KBM-7 (cell line): ENCODE data around the gene CAMKMT.

Experiments used
- DNase-seq: peaks from one replicate; pipeline ENCODE4 v3.0.0-alpha.2; 2015
- in situ Hi-C: fragments of 300-500 bp; cut with MboI; formaldehyde crosslinking; loops from 2 replicates; pipeline ENCODE4 v1.14.3; 2020; ENCODE audit warnings: low sequenced_read_pairs, low pct_unique_long_range_greater_than_20kb, mixed read lengths

CAMKMT gene

GRCh38 chr2:44692821-44693220 is 331.1 kb downstream of the CAMKMT start:
- in situ Hi-C loops, result no loop called here
- no peak for DNase-seq

DNA sequence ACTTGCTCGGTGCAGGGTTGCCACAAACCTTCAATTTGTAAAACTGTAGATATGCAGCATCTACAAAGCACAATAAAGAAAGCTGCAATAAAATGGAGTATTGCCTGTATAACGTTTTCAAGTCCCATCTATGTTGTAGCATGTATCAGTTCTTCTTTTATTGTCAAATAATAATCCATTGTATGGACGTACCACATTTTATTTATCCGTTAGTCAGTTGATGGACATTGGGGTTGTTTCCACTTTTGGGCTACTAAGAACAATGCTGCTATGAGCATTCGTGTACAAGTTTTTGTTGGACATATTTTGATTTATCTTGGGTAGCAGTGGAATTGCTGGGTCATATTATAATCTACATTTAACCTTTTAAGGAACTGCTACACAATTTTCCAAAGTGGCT is 339.1 kb downstream of the CAMKMT start:
- in situ Hi-C loops, result no loop called here
- no peak for DNase-seq

GRCh38 chr2:44705356-44705755 is 343.6 kb downstream of the CAMKMT start:
- DNase-seq, result no peak
- in situ Hi-C loops, result no loop called here

DNA sequence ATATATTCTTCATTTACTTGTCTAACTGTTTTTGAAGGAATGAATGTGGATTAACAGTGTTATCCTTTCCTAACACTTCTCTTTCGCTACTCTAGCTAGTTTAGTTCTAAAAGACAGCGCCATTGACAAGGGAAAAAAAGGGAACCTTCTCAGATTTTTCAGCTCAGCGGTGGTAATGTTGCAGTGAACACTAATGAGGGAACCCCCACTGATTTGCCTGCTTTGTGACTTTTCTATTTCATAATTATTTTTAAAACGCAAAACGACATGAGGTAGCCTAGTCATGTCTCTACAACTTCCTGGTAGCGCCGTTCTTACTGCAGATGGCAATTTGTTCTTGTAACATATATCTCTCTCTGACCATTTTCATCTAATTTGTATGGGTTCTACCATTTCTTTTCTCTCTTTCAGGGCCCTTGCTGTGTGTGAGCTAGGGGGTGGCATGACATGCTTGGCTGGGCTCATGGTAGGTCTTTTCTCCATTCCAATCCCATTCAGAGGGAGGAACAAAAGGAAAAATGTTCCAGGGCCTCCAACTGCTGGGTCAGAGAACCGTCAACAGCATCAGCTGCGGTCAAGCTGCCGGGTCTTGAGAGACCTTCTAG is 344.2 kb downstream of the CAMKMT start:
- in situ Hi-C loops, result no loop called here
- peak; percentile 19 for DNase-seq

GRCh38 chr2:44706681-44707553 is 345.2 kb downstream of the CAMKMT start:
- in situ Hi-C loops, result no loop called here
- no peak for DNase-seq

DNA sequence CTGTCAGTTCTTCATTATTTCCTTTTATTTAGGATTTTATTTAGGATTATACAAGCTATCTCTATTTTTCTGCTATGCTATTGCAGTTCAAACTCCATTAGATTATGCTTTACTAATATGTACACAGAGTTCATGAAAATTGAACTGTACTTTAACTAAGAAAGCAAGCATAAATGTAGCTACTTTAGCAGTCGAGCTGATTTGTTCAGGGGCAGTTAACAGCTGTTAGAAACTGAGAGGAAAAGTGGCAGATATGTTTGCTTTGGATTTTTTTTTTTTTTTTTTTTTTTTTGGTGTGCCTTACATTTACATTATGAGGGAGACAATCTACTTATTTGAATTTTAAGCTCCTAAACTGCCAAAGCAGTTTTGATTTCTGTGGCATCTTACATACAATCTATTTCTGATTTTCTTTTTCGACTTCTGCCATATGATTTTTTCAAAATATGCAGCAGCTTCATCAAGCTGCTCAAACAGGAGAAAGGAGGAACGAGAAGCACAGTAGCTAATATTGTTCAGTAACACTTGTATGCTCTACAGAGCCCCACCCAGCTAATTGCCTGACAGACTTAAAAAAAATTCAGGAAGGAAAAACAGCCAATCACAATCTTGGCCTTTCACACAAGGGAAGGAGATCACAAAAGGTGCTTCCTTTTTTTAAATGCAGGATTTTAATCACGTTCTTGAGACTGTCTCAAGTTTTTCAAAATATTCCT is 346.4 kb downstream of the CAMKMT start:
- in situ Hi-C loops, result no loop called here

GRCh38 chr2:44708661-44709000 is 346.9 kb downstream of the CAMKMT start:
- in situ Hi-C loops, result no loop called here
- DNase-seq, result no peak

More for the DNA sequence above, 346.4 kb downstream of the CAMKMT start:
- peak; percentile 89 for DNase-seq

GRCh38 chr2:44713170-44713569 is 351.4 kb downstream of the CAMKMT start:
- no peak for DNase-seq
- in situ Hi-C loops, result no loop called here

- in situ Hi-C loops, result no loop called here
- DNase-seq, result peak; percentile 16
These were observed 353.9 kb downstream of the CAMKMT start for GRCh38 chr2:44715671-44716081.

DNA sequence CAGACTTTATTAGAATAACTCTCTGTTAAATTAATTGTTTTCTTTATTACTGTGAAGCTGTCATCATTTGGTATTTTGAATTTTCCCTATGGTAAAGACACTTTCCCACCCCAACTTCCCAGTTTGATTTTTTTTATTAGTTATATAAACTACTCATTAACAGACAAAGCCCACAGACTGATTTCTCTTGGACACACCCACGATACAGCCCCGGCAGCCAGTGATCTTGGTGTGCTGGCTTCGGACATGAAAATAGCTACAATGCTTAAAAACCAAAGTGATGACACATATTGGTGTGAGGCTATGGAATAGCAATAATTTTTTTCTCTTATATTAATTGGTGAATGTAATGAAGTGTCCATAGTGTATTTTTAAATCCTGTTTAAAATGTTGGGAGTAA is 354.4 kb downstream of the CAMKMT start:
- in situ Hi-C loops, result no loop called here
- DNase-seq, result no peak

- in situ Hi-C loops, result no loop called here
- DNase-seq, result no peak
These were observed 356.7 kb downstream of the CAMKMT start for GRCh38 chr2:44718431-44718830.

DNA sequence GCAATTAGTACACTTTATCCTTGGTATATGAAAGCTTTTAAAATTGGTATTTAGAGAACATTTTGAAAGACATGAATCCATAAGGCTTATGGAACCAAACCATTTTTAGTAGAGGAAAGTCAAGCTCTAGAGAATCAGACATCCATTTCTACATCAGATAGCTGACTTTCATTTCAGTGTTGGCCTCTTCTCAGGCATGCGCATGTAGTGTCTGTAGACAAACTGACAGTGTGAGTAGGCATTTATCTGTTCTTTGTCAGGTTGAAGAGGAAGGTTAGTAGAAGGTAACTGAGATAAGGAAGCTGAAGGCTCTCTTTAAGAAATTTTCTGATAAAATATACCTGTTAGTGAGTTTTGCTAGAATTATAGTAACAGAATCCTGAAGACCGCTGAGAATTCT is 357.8 kb downstream of the CAMKMT start:
- in situ Hi-C loops, result no loop called here
- DNase-seq, result no peak

- in situ Hi-C loops, result no loop called here
- no peak for DNase-seq
These were observed 360.4 kb downstream of the CAMKMT start for GRCh38 chr2:44722026-44722625.

DNA sequence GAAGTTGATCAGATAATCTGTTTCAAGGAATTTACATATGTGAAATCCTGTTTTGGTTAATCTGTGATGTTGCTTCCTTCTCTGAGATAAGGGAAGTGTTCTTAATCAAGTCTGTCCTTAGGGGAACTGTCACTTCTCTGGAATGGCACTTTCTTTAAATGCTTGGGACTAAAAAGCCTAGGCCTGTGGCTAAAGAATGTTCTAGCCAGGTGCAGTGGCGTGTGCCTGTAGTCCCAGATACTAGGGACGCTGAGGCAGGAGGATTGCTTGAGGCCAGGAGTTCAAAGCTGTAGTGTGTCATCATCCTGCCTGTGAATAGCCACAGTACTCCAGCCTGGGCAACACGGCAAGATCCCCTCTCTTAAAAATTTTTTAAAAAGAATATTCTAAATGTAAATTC is 362.2 kb downstream of the CAMKMT start:
- in situ Hi-C loops, result no loop called here
- DNase-seq, result no peak

GRCh38 chr2:44730593-44730992 is 368.8 kb downstream of the CAMKMT start:
- in situ Hi-C loops, result no loop called here
- no peak for DNase-seq

DNA sequence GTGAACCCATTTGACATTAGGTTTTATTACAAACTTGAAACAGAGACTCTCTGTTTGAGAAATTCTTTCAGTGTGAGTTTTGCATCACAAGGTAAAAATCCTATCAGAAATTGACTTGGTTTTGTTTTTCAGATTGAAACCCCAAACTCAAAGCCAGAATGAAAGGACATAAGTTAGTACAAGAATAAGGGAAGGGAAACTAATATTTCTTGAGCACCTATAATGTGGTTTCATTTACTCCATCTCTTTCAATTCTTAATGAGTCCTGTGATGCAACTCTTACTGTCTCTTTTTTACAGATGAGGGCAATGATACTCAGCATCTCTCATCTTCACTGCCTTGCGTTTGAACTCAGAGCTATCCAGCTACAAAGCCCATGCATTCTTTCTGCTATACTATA is 369.8 kb downstream of the CAMKMT start:
- in situ Hi-C loops, result no loop called here
- no peak for DNase-seq

DNA sequence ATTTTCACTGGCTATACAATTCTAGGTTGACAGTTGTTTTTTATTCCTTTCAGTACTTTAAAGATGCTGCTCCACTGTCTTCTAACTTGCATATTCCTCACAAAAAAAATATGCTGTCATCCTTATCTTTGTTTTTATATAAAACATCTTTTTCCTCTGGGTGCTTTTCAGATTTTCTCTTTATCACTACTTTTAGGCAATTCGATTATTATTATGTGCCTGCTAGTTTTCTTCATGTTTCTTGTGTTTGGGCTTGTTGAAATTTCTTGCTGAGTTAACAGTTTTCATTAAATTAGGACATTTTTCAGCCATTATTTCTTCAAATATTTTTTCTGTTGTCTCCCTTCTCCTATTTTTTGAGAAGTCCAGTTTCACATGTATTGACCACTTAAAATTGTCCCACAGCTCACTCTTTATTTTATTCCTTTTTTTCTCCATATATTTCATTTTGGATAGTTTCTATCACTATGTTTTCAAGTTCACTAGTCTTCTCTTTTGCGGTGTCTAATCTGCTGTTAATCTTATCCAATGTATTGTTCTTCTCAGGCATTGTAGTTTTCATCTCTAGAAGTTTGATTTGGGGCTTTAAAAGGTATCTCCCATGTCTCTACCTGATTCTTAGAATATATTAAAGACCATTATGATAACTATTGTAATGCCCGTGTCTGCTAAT is 374.7 kb downstream of the CAMKMT start:
- DNase-seq, result no peak
- in situ Hi-C loops, result no loop called here

- DNase-seq, result peak; percentile 27
- in situ Hi-C loops, result no loop called here
These were observed 378.9 kb downstream of the CAMKMT start for GRCh38 chr2:44740678-44741077.

DNA sequence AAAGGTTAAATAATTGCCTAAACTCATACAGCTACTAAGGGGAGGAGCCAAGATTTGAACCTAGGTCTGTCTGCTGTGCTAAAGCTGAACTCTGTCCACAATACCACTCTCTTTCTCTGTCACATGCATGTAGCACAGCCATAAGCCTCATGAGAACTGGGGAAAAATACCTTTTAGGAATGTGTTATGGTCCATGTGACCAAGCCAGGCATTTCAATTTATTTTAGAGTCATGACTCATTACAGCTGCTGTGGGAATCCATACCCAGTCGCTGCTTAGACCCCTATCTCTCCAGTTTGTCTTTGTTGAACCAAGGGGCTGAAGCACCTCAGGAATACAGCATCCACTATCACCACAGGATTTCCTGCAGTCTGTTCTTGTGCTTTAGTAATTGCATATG is 379.8 kb downstream of the CAMKMT start:
- DNase-seq, result no peak
- in situ Hi-C loops, result no loop called here
